ENCODE data around the gene MANEA.

The MANEA gene

GRCh38 chr6:95614094-95614493 lies 36.8 kb downstream of the MANEA start:
- ATAC-seq (replicated peaks) = no peak
- no peaks in the 10 kb centered on the region for H3K4me1 Mint-ChIP-seq
- no peaks in the 10 kb centered on the region for H3K9me3 Mint-ChIP-seq
- no peaks in the 10 kb centered on the region for H3K36me3 Mint-ChIP-seq
- H3K27me3 Mint-ChIP-seq = no peaks in the 10 kb centered on the region
- no peak overlapping the region for H3K27ac Mint-ChIP-seq
- no peak for DNase-seq
- H3K4me3 Mint-ChIP-seq = no peak overlapping the region

GRCh38 chr6:95629551-95629950 lies 52.2 kb downstream of the MANEA start:
- ATAC-seq (replicated peaks) = no peak
- Mint-ChIP-seq H3K27ac (no peak overlapping the region), H3K36me3 (no peaks in the 10 kb centered on the region)

GRCh38 chr6:95636552-95637431 lies 59.5 kb downstream of the MANEA start:
- Mint-ChIP-seq H3K9me3 (peaks cover 9 to 12% of the 10 kb centered on the region in 2 donors), H3K27ac (no peak overlapping the region), H3K4me1 (no peaks in the 10 kb centered on the region), H3K27me3 (no peaks in the 10 kb centered on the region), H3K4me3 (no peak overlapping the region), H3K36me3 (no peaks in the 10 kb centered on the region)
- no peak for DNase-seq
- peak in 1 of 2 donors; percentile 27 for ATAC-seq (replicated peaks)

More at GRCh38 chr6:95629551-95629950, 52.2 kb downstream of the MANEA start:
- Mint-ChIP-seq H3K9me3 (peaks cover 10 to 22% of the 10 kb centered on the region in 2 donors), H3K27me3 (peaks cover 0 to 5% of the 10 kb centered on the region in 2 donors), H3K4me3 (no peak overlapping the region), H3K4me1 (no peaks in the 10 kb centered on the region)
- DNase-seq = no peak

- DNase-seq (no peak), ATAC-seq (replicated peaks) (no peak)
- Mint-ChIP-seq H3K4me3 (no peak overlapping the region), H3K9me3 (peaks cover 7 to 9% of the 10 kb centered on the region in 2 donors), H3K27ac (no peak overlapping the region), H3K4me1 (no peaks in the 10 kb centered on the region), H3K36me3 (no peaks in the 10 kb centered on the region), H3K27me3 (no peaks in the 10 kb centered on the region)
These were observed 71.3 kb downstream of the MANEA start for GRCh38 chr6:95648636-95649035.

GRCh38 chr6:95649451-95649850 lies 72.1 kb downstream of the MANEA start:
- Mint-ChIP-seq H3K27ac (no peak overlapping the region), H3K36me3 (no peaks in the 10 kb centered on the region), H3K4me3 (no peak overlapping the region), H3K27me3 (no peaks in the 10 kb centered on the region), H3K4me1 (no peaks in the 10 kb centered on the region), H3K9me3 (peaks cover 7 to 9% of the 10 kb centered on the region in 2 donors)
- DNase-seq (no peak), ATAC-seq (replicated peaks) (no peak)

GRCh38 chr6:95654176-95654575 lies 76.8 kb downstream of the MANEA start:
- Mint-ChIP-seq H3K36me3 (no peaks in the 10 kb centered on the region), H3K4me1 (no peaks in the 10 kb centered on the region), H3K27me3 (no peaks in the 10 kb centered on the region), H3K9me3 (peaks cover 4 to 6% of the 10 kb centered on the region in 2 donors), H3K27ac (no peak overlapping the region), H3K4me3 (no peak overlapping the region)
- DNase-seq (no peak), ATAC-seq (replicated peaks) (no peak)

GRCh38 chr6:95658886-95659285 lies 81.6 kb downstream of the MANEA start:
- Mint-ChIP-seq H3K27me3 (no peaks in the 10 kb centered on the region), H3K4me1 (no peaks in the 10 kb centered on the region), H3K36me3 (no peaks in the 10 kb centered on the region), H3K4me3 (no peak overlapping the region), H3K27ac (no peak overlapping the region), H3K9me3 (peaks cover 10 to 11% of the 10 kb centered on the region in 2 donors)
- no peak for ATAC-seq (replicated peaks)
- no peak for DNase-seq

All from stimulated activated naive B cell treated with anti-CD40 and anti-IgM and Interleukin-4, amounts not matched to agents 10 μg/mL and 1 μg/mL and 100 μg/mL, for 72 hours (primary cell).